HG03442 (cell line): ENCODE data around the gene PLA2G7.

Source experiments
- ATAC-seq: cut with Tn5 transposase; IDR thresholded peaks from one replicate; pipeline ENCODE4 v1.9.1; 2021; ENCODE audit warnings: mild to moderate bottlenecking, moderate library complexity; ENCODE audit not compliant: unreplicated experiment

The PLA2G7 gene

DNA sequence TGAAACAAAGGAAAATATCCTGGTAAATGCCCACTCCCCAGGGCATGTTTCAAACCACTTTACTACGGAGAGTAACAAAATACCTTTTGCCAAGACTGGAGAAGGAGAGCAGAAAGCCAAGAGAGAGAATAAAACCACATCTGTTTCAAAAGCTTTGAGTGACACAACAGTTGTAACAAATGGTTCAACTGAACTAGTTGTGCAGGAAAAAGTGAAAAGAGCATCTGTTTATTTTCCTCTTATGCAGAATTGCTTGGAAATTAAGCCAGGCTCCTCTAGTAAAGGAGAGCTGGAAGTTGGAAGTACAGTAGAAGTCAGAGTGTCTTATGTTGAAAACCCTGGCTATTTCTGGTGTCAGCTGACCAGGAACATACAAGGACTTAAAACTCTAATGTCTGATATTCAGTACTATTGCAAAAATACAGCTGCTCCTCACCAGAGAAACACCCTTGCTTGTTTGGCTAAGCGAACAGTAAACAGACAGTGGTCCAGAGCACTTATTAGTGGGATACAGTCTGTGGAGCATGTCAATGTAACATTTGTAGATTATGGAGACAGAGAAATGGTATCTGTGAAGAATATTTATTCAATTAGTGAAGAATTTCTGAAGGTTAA lies 44.9 kb downstream of the PLA2G7 start:
- no peak for ATAC-seq

DNA sequence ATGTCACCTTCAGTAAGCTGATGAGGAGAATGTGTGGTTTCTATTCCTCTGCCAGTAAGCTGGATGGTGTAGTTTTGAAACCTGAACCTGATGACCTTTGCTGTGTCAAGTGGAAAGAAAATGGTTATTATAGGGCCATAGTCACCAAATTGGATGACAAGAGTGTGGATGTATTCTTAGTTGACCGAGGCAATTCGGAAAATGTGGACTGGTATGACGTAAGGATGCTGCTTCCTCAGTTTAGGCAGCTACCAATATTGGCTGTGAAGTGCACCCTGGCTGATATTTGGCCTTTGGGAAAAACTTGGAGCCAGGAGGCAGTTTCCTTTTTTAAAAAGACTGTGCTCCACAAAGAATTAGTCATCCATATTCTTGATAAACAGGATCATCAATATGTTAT lies 45.5 kb downstream of the PLA2G7 start:
- no peak for ATAC-seq

DNA sequence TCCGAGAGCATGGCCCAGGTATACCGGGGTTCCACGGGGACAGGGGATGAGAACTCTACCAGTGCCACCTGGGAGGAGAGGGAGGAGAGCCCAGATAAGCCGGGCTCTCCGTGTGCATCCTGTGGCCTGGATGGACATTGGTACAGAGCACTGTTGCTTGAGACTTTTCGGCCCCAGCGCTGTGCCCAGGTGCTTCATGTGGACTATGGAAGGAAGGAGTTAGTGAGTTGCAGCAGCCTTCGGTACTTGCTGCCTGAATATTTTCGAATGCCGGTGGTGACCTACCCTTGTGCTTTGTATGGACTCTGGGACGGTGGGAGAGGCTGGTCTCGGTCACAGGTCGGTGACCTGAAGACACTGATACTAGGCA lies 46.2 kb downstream of the PLA2G7 start:
- ATAC-seq = no peak

DNA sequence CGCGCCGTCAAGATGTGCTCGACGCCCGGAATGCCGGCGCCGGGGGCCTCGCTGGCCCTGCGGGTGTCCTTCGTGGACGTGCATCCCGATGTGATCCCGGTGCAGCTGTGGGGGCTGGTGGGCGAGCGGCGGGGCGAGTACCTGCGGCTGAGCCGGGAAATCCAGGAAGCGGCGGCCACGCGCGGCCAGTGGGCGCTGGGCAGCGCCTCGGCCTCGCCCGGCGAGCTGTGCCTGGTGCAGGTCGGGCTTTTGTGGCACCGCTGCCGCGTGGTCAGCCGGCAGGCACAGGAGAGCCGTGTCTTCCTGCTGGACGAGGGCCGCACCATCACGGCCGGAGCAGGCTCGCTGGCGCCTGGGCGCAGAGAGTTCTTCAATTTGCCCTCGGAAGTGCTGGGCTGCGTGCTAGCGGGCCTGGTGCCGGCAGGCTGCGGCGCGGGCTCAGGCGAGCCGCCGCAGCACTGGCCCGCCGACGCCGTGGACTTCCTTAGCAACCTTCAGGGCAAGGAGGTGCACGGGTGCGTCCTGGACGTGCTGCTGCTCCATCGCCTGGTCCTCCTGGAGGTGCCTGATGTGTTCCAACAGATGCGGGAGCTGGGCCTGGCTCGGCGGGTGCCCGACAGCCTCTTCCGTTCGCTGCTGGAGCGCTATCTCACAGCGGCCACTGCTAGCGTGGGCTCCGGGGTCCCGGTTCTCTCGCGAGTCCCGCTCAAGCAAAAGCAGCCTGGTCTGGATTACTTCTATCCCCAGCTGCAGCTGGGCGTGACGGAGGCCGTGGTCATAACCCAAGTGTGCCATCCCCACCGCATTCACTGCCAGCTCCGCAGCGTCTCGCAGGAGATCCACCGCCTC lies 46.8 kb downstream of the PLA2G7 start:
- no peak for ATAC-seq

DNA sequence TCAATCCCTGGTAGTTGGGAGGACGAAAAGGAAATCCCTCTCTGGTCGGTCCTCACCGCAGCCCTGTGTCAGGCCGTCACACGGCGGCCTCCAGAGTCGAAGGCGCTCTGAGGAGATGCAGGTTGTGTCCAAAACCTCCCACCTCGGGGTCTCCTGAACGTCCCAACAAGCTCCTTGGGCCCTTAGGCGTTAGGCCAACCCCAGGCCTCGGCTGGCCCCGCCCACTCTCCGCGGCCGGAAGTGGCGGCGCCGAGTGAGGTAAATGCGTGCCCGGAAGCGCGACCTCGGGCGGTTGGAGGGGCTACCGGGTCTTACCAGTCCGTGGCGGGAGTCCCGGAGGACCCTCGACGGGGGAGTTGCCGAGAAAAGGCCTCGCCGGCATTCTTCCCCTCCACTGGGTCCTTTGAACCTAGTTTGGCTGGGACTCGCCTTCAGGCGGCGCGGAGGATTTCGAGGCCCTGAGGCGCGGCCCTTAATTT lies 47.5 kb downstream of the PLA2G7 start, which contains the start of gene TDRD6:
TDRD6 (plus strand) TSS at position 267 of the 479 bp plus-strand sequence. CDS start 244 bp downstream, outside the sequence.
- ATAC-seq = no peak

DNA sequence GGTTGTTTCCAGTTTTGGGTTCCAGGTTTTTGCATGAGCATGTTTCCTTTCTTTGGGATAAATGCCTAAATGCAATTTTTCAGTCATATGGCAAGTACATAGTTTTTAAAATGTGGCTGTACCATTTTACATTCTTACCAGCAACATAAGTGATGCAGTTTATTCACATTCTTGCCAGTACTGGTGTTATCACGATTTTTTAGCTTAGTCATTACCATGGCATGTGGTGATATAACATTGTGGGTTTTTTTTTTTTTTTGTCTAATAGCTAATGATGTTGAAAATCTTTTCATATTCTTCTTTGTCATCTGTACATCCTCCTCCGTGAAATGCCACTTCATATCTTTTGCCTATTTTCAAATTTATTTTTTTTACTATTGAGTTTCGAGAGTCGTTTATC lies 50.4 kb downstream of the PLA2G7 start:
- no peak for ATAC-seq

DNA sequence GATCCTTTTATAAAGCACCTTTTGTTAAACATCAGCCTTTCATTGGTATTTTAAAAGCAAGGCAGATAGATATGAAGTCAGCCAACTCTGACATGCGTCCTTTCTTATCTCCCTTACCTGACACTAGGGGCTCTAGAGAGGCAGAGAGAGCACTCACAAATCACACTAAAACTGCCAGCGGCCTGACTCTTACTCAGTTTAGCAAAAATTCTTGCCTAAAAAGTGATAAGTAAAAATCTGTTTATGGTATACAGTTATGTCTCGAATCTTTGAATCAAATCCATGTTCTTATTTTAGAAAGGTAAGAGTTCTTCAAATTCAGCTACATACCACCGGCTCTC lies 57.9 kb downstream of the PLA2G7 start:
- ATAC-seq = no peak

DNA sequence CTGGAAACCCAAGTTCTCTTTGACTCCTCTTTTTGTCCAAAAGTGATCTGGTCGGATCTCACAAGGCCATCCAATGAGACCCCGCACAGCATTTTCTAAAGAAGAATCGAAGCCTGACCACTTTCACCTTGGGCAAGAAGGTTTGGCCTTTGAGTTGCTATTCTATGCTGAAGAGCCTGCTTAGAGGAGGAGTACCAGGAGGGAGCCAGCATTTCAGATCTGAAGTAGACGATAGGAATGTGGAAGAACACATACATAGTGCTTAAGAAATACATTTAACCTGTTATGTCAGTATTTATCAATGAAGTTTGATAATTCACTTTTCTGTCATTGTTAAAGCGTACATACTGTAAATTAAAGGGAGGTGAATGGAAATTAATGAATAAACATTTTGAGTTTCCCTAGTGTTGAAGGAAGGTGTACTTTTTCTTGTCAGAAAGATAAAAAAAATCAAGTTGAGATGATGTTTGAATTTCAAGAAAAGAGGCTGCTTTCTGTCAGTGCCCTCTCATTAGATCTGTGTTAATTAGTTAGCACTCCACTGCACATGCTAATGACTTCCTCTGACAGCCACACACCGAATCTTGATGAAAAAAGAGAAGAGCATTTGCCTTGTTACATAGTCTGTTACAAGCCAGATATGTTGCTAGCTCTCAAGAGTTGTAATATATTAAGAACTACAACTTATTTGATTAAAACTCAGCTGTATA lies 58.4 kb downstream of the PLA2G7 start:
- ATAC-seq = no peak

DNA sequence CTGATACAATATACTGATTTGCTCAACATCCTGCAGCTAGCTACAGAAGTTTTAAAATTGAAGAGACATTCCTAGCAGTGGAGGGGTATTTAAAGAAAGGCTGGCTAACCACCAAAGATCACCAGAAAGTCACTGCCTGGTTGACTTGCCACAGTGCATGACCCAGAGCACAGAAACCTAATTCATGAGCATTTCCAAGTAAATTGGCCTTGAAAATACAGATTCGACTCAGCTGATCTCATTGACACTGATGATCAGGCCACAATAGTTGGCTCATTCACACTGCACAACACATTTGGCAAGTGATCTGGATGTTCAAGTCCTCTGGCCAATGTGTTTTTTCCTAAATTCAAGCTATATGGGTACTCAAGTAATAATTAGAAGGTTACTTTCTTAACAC lies 60.8 kb downstream of the PLA2G7 start:
- ATAC-seq = no peak

DNA sequence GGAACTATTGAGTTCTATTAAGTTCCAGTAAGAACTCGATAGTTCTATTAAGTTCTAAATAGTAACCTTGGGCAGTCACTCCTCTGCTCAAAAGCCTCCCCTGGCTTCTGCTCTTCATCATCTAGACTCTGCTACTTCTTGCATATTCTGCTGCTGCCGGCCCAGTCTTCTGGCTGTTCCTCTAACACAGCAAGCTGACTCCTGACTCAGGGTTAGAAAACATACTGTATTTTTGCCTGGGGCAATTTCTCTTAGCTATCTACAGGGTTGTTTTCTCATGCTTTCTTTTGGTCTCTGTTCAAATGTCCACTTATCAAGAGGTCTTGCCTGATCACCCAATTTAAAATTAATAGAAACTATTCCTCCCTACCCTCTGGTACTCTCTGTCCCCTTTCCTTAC lies 67.8 kb downstream of the PLA2G7 start:
- no peak for ATAC-seq

DNA sequence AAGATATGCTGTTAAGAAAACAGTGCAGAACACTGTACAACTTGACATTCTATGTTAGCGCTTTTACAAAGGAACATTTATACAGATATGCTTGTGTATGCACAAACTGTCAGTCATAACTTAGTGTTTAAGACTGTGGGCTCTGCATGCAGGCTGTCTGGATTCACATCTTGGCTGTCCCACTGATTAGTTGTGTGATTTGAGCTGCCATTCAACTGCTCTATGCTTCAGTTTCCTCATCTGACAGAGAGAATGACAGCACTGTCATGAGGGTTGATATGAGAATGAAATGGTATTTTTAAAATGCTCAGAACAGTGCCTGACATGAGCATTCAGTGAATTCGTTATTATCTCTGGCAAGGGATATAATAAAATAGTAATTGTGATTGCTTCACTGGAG lies 73.7 kb downstream of the PLA2G7 start:
- ATAC-seq = no peak

DNA sequence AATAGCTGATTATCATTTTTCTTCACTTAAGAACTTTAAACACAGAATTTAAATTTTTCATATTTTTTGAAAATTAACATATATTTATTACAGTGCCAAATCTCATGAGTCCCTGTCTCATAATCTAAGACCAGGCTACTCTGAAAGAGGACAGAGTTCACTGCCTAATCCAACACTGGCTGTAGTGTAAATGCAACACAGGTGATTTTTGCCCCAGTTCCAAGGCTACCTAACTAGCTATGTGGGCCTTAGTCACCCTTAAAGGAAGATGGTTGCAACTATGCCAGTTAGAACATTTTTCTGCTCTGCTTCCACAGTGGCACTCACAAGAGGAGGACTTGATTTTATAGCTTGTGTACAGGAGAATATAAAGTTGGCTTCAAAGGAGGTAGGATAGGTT lies 77.5 kb downstream of the PLA2G7 start:
- ATAC-seq = no peak

DNA sequence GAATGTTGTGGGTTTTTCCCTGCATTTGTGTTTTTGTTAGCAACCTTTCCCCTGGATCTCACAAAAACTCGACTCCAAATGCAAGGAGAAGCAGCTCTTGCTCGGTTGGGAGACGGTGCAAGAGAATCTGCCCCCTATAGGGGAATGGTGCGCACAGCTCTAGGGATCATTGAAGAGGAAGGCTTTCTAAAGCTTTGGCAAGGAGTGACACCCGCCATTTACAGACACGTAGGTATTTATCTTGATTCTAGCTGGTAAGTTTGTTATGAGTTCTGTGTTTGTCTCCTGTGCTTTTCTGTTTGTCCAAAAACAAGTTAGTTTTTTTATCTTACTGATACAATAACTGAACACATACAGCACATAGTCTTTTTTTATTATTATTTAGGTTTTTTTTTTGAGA lies 79.4 kb downstream of the PLA2G7 start:
- ATAC-seq = no peak
